ENCODE data around the gene ZFPM1. TPM values are rescaled to one million over a fixed set of nuclear protein-coding genes. Genes with fewer than 3 reads are reported as not detected.

The ZFPM1 gene
- total RNA-seq, 1 experiment from 2014 or later = 14.6 TPM

DNA sequence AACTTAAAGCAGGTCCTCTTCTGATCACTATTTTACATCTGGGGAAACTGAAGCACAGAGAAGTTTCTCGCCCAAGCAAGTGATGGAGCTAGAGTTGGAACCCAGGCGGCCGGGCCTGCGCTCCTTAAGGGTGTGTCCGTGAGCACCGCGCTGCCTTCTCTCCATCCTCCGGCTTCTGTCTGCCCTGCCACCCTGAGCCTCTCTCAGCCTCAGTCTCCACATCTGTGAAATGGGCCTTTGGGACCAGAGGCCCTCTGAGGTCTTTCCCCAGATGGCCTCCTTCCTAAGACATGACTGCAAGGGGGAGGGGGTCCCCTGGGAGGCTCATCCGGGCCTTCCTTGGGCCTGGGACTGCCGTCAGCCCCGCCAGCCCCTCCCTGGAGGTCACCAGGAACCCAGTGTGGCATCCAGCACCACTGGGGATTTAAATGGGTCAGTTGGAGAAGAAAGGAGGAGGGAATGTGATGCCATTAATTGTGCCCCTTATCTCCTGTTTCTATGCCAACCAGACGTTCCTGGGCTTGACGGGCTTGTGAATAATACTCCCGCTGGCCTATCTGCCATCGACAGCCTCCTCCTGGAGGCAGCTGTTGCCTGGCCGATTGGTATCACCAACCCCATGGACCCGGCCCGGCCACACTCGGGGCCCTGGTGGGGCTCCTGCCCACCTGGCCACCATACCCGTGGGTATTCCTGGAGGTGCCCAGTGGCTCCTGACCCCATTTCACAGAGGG lies 5.1 kb downstream of the ZFPM1 start:
- CTCF ChIA-PET = no interaction called here
- intact Hi-C loops (cut with micrococcal nuclease) = loop anchor here (5.0 to 10.0 kb wide), 2 partner anchors 69 to 683 kb away; no protein-coding TSS in a partner anchor
- H3K4me2 ChIP-seq (ENCODE audit: low read length) = no peak overlapping the region
- peaks cover 84% of the 10 kb centered on the region for H3K79me2 ChIP-seq (ENCODE audit: insufficient read depth, low read length)
- no peaks in the 10 kb centered on the region for H3K27me3 ChIP-seq (ENCODE audit: insufficient read depth, low read length)
- no peaks in the 10 kb centered on the region for H3K9me3 ChIP-seq (ENCODE audit: control insufficient read depth in 1 of 2, insufficient read depth in 1 of 2, low read depth in 1 of 2, low read length in 2 of 2)
- no peaks in the 10 kb centered on the region for H3K36me3 ChIP-seq (ENCODE audit: control insufficient read depth in 1 of 2, insufficient read depth in 2 of 2, low read length in 2 of 2)
- no peak overlapping the region for H3K27ac ChIP-seq (ENCODE audit: low read depth, low read length)
- peaks cover 9% of the 10 kb centered on the region; the same call in 1 of the 2 replicates for H4K20me1 ChIP-seq (ENCODE audit: insufficient read depth)
- H3K9ac ChIP-seq (ENCODE audit: low read length) = no peak overlapping the region
- peaks cover 31 to 58% of the 10 kb centered on the region in 2 experiments for H3K4me1 ChIP-seq (ENCODE audit: control insufficient read depth in 1 of 2, insufficient read depth in 2 of 2, low read length in 2 of 2)
- RAD21 ChIA-PET (ENCODE audit: low non-redundant PET in 1 of 2, low total read pairs in 2 of 2, uncharacterized antibody in 2 of 2, unreplicated experiment in 2 of 2) = no interaction called here
- TF ChIP-seq JUND (IDR thresholded peaks at IDR 0.05) = no peak
- no peak for TF ChIP-seq SP1 (IDR thresholded peaks at IDR 0.05; ENCODE audit: low read depth)
- TF ChIP-seq ZFX (IDR thresholded peaks at IDR 0.05) = no peak
- no peak for TF ChIP-seq ZNF274 (IDR thresholded peaks at IDR 0.05; ENCODE audit: low read depth, low read length)
- TF ChIP-seq, protein P1, sequence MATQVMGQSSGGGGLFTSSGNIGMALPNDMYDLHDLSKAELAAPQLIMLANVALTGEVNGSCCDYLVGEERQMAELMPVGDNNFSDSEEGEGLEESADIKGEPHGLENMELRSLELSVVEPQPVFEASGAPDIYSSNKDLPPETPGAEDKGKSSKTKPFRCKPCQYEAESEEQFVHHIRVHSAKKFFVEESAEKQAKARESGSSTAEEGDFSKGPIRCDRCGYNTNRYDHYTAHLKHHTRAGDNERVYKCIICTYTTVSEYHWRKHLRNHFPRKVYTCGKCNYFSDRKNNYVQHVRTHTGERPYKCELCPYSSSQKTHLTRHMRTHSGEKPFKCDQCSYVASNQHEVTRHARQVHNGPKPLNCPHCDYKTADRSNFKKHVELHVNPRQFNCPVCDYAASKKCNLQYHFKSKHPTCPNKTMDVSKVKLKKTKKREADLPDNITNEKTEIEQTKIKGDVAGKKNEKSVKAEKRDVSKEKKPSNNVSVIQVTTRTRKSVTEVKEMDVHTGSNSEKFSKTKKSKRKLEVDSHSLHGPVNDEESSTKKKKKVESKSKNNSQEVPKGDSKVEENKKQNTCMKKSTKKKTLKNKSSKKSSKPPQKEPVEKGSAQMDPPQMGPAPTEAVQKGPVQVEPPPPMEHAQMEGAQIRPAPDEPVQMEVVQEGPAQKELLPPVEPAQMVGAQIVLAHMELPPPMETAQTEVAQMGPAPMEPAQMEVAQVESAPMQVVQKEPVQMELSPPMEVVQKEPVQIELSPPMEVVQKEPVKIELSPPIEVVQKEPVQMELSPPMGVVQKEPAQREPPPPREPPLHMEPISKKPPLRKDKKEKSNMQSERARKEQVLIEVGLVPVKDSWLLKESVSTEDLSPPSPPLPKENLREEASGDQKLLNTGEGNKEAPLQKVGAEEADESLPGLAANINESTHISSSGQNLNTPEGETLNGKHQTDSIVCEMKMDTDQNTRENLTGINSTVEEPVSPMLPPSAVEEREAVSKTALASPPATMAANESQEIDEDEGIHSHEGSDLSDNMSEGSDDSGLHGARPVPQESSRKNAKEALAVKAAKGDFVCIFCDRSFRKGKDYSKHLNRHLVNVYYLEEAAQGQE (IDR thresholded peaks at IDR 0.05; ENCODE audit: low read depth) = no peak
- no peak for TF ChIP-seq EGR1 (IDR thresholded peaks at IDR 0.05; ENCODE audit: low read depth)
- TF ChIP-seq POLR2A (IDR thresholded peaks at IDR 0.05; ENCODE audit: borderline replicate concordance, extremely low read depth, insufficient read depth, insufficient read length) = no peak
- TF ChIP-seq SIN3A (IDR thresholded peaks at IDR 0.05; ENCODE audit: low read depth) = no peak
- no peak for TF ChIP-seq CBX3 (IDR thresholded peaks at IDR 0.05; ENCODE audit: low read depth)
- no peak for DNase-seq (ENCODE audit: low read depth, low spot score)
- POLR2A ChIA-PET = no interaction called here
- H2AFZ ChIP-seq (ENCODE audit: low read depth, low read length, poor library complexity, severe bottlenecking) = no peak overlapping the region
- no peaks in the 10 kb centered on the region for H3K9me2 ChIP-seq (ENCODE audit: insufficient read depth)
- H3K4me3 ChIP-seq (replicated peaks in 1 of 2; ENCODE audit: low read depth in 1 of 2, low read length in 2 of 2) = no peak overlapping the region
- no TSS peak for BruUV-seq (replicated peaks)
- ATAC-seq = no peak

All from HCT116 (cell line).